Spinal cord (tissue), 10 donors: ENCODE data around the gene MRPS33. TPM values are rescaled to one million over a fixed set of nuclear protein-coding genes. Genes with fewer than 3 reads are reported as not detected.
A peak's percentile ranks its signal among the peaks of the same experiment; 100 is the strongest.

ENCODE experiments used
- DNase-seq, 6 donors: peaks; one replicate each; pipeline versions ENCODE4 v3.0.0 to v3.0.0-alpha.2; 2013 to 2015; ENCODE audit warnings: low spot score in 6 of 6, low read depth in 4 of 6
- H3K27ac ChIP-seq: one replicate; pipeline ENCODE4 v1.5.1; 2013; ENCODE audit warnings: low read depth, low read length, control low read depth
- H3K27me3 ChIP-seq: one replicate; pipeline ENCODE4 v1.6.1; 2013; ENCODE audit warnings: low read length; ENCODE audit not compliant: control insufficient read depth, insufficient read depth
- H3K36me3 ChIP-seq: one replicate; pipeline ENCODE4 v1.6.1; 2013; ENCODE audit warnings: low read length; ENCODE audit not compliant: control insufficient read depth, insufficient read depth
- H3K4me1 ChIP-seq: one replicate; pipeline ENCODE4 v1.6.1; 2013; ENCODE audit warnings: low read length; ENCODE audit not compliant: control insufficient read depth, insufficient read depth
- H3K4me3 ChIP-seq: one replicate; pipeline ENCODE4 v1.5.1; 2013; ENCODE audit warnings: low read depth, low read length, control low read depth
- H3K9me3 ChIP-seq: one replicate; pipeline ENCODE4 v1.6.1; 2013; ENCODE audit warnings: low read length; ENCODE audit not compliant: control insufficient read depth, insufficient read depth
- WGBS: methylation state at CpG from one replicate; pipeline ENCODE4 v1.1.5; 2013; ENCODE audit warnings: missing lambda C conversion rate; ENCODE audit not compliant: insufficient coverage; 5-methylcytosine and 5-hydroxymethylcytosine counted together
- long read RNA-seq, 4 donors: transcript quantifications; one replicate each; lab custom pipeline, GENCODE V29; 2026
- polyA plus RNA-seq, 2 donors: library from polyadenylated mRNA; unstranded; fragments of 120-200 nt; gene quantifications; one replicate each; pipeline ENCODE4 v1.2.1, GENCODE V29; 2013; ENCODE audit not compliant: insufficient read length in 2 of 2
- total RNA-seq, 2 donors: library from RNA; depleted of rRNA in 1 of 2; stranded (reverse); fragments of 120-200 nt in 1 of 2; fragments of >200 nt in 1 of 2; gene quantifications; one replicate each; pipeline versions ENCODE4 v1.2.3 to v1.2.4, GENCODE V29; 2013 to 2014
- donor health status: healthy.

MRPS33 gene
- total RNA-seq (10 to 100 TPM; 27.5 to 77.6 TPM), polyA plus RNA-seq (10 to 100 TPM; 64.0 to 69.4 TPM)
- long read RNA-seq, donor 1, full-length matches to known transcripts: 49 of 58 reads
- long read RNA-seq, donor 1, partial matches to known transcripts: 9 of 58 reads
- long read RNA-seq, donor 1, other reads (novel, unspliced or antisense): 0 of 58 reads
- long read RNA-seq, donor 2, full-length matches to known transcripts: 14 of 14 reads
- long read RNA-seq, donor 2, partial matches to known transcripts: 0 of 14 reads
- long read RNA-seq, donor 2, other reads (novel, unspliced or antisense): 0 of 14 reads
- long read RNA-seq, donor 3, full-length matches to known transcripts: 21 of 26 reads
- long read RNA-seq, donor 3, partial matches to known transcripts: 5 of 26 reads
- long read RNA-seq, donor 3, other reads (novel, unspliced or antisense): 0 of 26 reads
- long read RNA-seq, donor 4, full-length matches to known transcripts: 95 of 118 reads
- long read RNA-seq, donor 4, partial matches to known transcripts: 23 of 118 reads
- long read RNA-seq, donor 4, other reads (novel, unspliced or antisense): 0 of 118 reads

GRCh38 chr7:141014524-141015395 lies at the start of gene MRPS33:
Gene MRPS33 (minus strand): TSS chr7:141014952. CDS start chr7:141010633, 4,319 bp downstream.
- peaks cover 5% of the 10 kb centered on the region for H3K27me3 ChIP-seq
- no peaks in the 10 kb centered on the region for H3K4me1 ChIP-seq
- WGBS: 0% methylated on average over 41 of the region's 47 CpGs
- H3K4me3 ChIP-seq: peak within 1 kb of the TSS; percentile 83
- peak within 1 kb of the TSS; percentile 86 for H3K27ac ChIP-seq
- peak; percentile 94 to 100 (median 96) for DNase-seq
- H3K36me3 ChIP-seq: peaks cover 2% of the 10 kb centered on the region
- H3K9me3 ChIP-seq: no peaks in the 10 kb centered on the region

GRCh38 chr7:141057788-141058187 lies 43.0 kb upstream of the MRPS33 start:
- Histone ChIP-seq H3K36me3 (no peaks in the 10 kb centered on the region), H3K9me3 (no peaks in the 10 kb centered on the region), H3K4me3 (no peak overlapping the region), H3K27ac (no peak overlapping the region), H3K27me3 (no peaks in the 10 kb centered on the region), H3K4me1 (no peaks in the 10 kb centered on the region)
- no CpG with 5 or more reads among the region's 3 CpGs for WGBS
- no peak for DNase-seq

DNA sequence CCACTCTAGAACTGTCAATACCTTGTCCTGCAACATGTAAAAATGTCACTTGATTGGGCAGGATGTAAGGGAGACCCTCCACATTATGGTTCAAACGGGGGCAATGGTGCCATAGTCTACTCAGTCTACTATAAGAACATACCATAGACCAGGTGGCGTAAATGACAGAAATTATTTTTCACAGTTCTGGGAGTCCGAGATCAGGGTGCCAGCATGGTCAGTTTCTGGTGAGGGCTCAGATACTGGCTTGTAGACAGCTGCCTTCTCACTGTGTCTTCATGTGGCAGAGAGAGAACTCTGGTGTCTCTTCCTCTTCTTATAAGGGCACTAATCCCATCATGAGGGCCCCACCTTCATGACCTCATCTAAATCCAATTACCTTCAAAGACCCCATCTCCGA lies 40.4 kb upstream of the MRPS33 start:
- 92% methylated on average over 3 of the region's 4 CpGs for WGBS

DNA sequence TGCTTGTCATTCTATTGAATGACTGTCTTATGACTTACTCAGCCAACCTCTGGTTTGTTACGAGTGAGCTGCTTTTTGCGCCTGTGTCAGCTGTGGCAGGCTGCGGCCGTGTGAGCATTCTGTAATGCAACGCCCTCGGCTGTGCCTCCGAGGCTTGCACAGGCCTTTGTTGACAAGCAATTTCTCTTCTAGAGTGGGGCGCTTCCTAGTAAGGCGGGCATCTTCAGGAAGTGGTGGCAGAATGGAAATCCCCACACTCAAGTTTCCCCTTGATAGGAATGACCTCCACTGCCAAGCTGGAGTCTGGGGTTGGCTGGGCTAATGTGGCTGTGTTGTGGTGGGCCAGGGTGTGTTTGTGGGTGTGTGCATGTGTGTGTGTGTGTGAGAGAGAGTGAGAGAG lies 38.9 kb upstream of the MRPS33 start:
- H3K27ac ChIP-seq: no peak overlapping the region
- no peaks in the 10 kb centered on the region for H3K9me3 ChIP-seq
- DNase-seq: peak in 1 of 6 donors; percentile 61
- no peaks in the 10 kb centered on the region for H3K36me3 ChIP-seq
- no peaks in the 10 kb centered on the region for H3K27me3 ChIP-seq
- no peaks in the 10 kb centered on the region for H3K4me1 ChIP-seq
- H3K4me3 ChIP-seq: no peak overlapping the region
- 49% methylated on average over 8 of the region's 9 CpGs for WGBS

More for the DNA sequence above, 40.4 kb upstream of the MRPS33 start:
- no peak overlapping the region for H3K27ac ChIP-seq
- no peak overlapping the region for H3K4me3 ChIP-seq
- no peak for DNase-seq
- H3K36me3 ChIP-seq: no peaks in the 10 kb centered on the region
- no peaks in the 10 kb centered on the region for H3K4me1 ChIP-seq
- no peaks in the 10 kb centered on the region for H3K9me3 ChIP-seq
- H3K27me3 ChIP-seq: no peaks in the 10 kb centered on the region

- no peaks in the 10 kb centered on the region for H3K9me3 ChIP-seq
- no peaks in the 10 kb centered on the region for H3K36me3 ChIP-seq
- no peak for DNase-seq
- H3K4me3 ChIP-seq: no peak overlapping the region
- no peaks in the 10 kb centered on the region for H3K4me1 ChIP-seq
- 93% methylated on average over 3 of the region's 7 CpGs for WGBS
- no peaks in the 10 kb centered on the region for H3K27me3 ChIP-seq
- no peak overlapping the region for H3K27ac ChIP-seq
Measured at GRCh38 chr7:141045842-141046620, 31.3 kb upstream of the MRPS33 start.

DNA sequence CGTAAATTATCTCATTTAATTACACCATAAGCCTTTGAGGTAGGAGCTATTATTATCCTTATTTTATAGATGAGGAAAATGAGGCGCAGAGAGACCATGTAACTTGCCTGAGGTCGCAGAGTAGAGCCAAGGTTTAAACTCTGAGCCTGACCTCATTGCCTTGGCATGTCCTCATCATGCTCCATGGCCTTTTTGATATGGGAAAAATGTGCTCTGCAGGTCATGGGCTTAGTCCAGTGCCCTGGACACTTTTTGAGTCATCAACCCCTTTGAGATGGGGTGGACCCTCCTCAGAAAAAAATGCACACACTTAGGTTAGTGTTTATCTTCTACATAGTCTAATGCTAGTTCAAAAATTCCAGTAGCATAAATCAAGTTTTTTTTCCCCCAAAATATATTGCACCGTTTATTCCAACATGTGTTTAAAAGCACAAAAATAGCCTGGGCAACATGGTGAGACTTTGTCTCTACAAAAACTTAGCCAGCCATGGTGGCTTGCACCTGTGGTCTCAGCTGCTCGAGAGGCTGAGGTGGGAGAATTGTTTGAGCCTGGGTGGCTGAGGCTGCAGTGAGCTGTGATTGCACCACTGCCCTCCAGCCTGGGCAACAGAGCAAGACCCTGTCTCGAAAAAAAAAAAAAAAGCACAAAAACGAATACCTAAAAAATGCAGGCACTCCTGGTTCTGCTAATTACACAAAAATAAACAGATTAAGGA lies 30.5 kb upstream of the MRPS33 start:
- no peak overlapping the region for H3K4me3 ChIP-seq
- H3K27ac ChIP-seq: no peak overlapping the region
- H3K9me3 ChIP-seq: no peaks in the 10 kb centered on the region
- no peak for DNase-seq
- no peaks in the 10 kb centered on the region for H3K27me3 ChIP-seq
- 40% methylated on average over 2 of the region's 7 CpGs for WGBS
- H3K36me3 ChIP-seq: no peaks in the 10 kb centered on the region
- H3K4me1 ChIP-seq: no peaks in the 10 kb centered on the region

DNA sequence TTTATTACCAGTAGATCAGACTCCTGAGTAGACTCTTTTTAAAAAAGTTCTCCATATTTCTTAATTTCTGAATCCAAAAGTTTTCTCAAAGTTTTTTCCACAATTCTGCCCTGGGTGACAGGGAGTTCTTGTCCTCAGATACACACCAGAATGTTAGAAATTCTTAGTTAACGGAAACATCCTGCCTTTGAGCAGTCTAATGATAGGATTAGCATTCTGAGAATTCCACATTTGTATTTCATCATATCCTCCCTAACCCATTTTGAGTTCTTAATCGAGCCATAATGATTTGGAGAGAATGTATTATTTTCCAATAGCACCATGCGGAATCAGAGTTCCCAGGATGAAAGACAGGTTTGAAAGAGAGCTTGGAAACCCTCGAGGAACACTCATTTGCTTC lies 28.9 kb upstream of the MRPS33 start:
- Histone ChIP-seq H3K27me3 (no peaks in the 10 kb centered on the region), H3K36me3 (no peaks in the 10 kb centered on the region), H3K9me3 (no peaks in the 10 kb centered on the region), H3K4me3 (no peak overlapping the region), H3K27ac (no peak overlapping the region), H3K4me1 (no peaks in the 10 kb centered on the region)
- no peak for DNase-seq
- 92% methylated on average over 2 of the region's 4 CpGs for WGBS

DNA sequence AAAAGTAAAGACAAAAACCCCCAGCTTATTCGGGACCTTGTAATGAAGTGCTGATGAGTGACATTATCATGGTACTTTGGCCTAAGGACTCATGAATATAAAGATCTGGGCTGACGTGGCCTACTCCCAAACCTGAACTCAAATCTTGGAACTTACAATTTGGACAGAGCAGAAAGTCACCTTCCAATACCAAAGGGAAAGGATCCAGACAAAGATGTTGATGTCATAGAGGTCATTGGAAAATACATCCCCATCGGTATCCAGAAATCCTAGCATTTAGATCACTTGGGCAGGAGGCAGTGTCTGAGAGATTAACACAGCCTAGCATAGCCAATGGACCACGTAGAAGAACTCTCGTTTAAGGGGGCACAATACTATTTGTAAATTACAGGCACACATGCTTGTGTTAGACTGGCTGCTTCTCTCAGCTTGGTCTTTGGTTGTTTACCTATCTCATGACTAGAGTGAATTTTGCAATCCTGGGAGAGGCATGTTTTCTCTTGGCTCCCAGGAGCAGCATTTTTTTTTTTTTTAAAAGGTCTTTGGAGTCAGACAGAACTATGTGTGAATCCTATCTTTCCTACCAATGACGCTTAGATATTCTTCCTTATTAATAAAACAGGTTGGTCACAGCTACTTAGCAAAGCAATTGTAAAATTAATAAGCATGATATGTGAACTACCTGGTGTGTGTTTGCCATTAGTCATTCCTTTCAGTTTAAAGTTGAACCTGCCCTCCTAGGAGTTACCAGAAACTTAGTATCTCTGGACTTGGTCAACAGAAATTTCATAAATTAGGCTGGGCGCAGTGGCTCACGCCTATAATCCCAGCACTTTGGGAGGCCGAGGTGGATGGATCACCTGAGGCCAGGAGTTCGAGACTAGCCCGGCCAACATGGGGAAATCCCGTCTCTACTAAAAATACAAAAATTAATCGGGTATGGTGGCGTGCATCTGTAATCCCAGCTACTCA lies 27.8 kb upstream of the MRPS33 start:
- Histone ChIP-seq H3K4me1 (no peaks in the 10 kb centered on the region), H3K4me3 (no peak overlapping the region), H3K27me3 (no peaks in the 10 kb centered on the region), H3K27ac (no peak overlapping the region), H3K36me3 (no peaks in the 10 kb centered on the region), H3K9me3 (no peaks in the 10 kb centered on the region)
- DNase-seq: no peak
- 98% methylated on average over 10 of the region's 14 CpGs for WGBS
